ENCODE results near the gene TULP1. TPM values are rescaled to one million over a fixed set of nuclear protein-coding genes. Genes with fewer than 3 reads are reported as not detected.

Gene TULP1
- total and polyA plus RNA-seq, 2 of the 13 experiments (the other 11 are each of a cell fraction or from before 2014, with no cell fraction given): not detected

- TF ChIP-seq, protein P1, sequence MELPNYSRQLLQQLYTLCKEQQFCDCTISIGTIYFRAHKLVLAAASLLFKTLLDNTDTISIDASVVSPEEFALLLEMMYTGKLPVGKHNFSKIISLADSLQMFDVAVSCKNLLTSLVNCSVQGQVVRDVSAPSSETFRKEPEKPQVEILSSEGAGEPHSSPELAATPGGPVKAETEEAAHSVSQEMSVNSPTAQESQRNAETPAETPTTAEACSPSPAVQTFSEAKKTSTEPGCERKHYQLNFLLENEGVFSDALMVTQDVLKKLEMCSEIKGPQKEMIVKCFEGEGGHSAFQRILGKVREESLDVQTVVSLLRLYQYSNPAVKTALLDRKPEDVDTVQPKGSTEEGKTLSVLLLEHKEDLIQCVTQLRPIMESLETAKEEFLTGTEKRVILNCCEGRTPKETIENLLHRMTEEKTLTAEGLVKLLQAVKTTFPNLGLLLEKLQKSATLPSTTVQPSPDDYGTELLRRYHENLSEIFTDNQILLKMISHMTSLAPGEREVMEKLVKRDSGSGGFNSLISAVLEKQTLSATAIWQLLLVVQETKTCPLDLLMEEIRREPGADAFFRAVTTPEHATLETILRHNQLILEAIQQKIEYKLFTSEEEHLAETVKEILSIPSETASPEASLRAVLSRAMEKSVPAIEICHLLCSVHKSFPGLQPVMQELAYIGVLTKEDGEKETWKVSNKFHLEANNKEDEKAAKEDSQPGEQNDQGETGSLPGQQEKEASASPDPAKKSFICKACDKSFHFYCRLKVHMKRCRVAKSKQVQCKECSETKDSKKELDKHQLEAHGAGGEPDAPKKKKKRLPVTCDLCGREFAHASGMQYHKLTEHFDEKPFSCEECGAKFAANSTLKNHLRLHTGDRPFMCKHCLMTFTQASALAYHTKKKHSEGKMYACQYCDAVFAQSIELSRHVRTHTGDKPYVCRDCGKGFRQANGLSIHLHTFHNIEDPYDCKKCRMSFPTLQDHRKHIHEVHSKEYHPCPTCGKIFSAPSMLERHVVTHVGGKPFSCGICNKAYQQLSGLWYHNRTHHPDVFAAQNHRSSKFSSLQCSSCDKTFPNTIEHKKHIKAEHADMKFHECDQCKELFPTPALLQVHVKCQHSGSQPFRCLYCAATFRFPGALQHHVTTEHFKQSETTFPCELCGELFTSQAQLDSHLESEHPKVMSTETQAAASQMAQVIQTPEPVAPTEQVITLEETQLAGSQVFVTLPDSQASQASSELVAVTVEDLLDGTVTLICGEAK (IDR thresholded peaks at IDR 0.05): no peak
- TF ChIP-seq, protein P1 (CRISPR knock-in tag; IDR thresholded peaks at IDR 0.05): 0 out of 2 replicates have a peak, but pooled peaks have one; percentile 53
- TF ChIP-seq ZNF615 (CRISPR knock-in tag; IDR thresholded peaks at IDR 0.05; ENCODE audit: borderline replicate concordance) (no peak), DR1 (CRISPR knock-in tag; IDR thresholded peaks at IDR 0.05) (peak; percentile 71; the same call in 1 of the 2 replicates), NONO (IDR thresholded peaks at IDR 0.05) (no peak), NONO (CRISPR knock-in tag; conservative IDR thresholded peaks at IDR 0.05) (peak; percentile 78), NFIB (CRISPR knock-in tag; IDR thresholded peaks at IDR 0.05; ENCODE audit: borderline replicate concordance) (no peak), MXD3 (CRISPR knock-in tag; IDR thresholded peaks at IDR 0.05) (peak; percentile 86), FOXA1 (IDR thresholded peaks at IDR 0.05) (no peak), FOXA1 (CRISPR knock-in tag; IDR thresholded peaks at IDR 0.05) (no peak), ZNF772 (CRISPR knock-in tag; IDR thresholded peaks at IDR 0.05) (peak; percentile 33; the same call in 1 of the 2 replicates), ZNF616 (CRISPR knock-in tag; IDR thresholded peaks at IDR 0.05; ENCODE audit: low read depth) (no peak), ZNF609 (CRISPR knock-in tag; IDR thresholded peaks at IDR 0.05; ENCODE audit: borderline replicate concordance) (no peak; the same call in 1 of the 2 replicates), CREBL2 (CRISPR knock-in tag; IDR thresholded peaks at IDR 0.05; ENCODE audit: borderline replicate concordance) (peak; percentile 90; the same call in 1 of the 2 replicates)
Measured at GRCh38 chr6:35452183-35453090, 60.3 kb downstream of the TULP1 start, which contains the start of gene FANCE (continued).
